NB4 (cell line): ENCODE data around the gene CMSS1.

Experiments
- CTCF ChIP-seq: IDR thresholded peaks from one replicate; pipeline ENCODE4 v1.5.1; 2012; ENCODE audit warnings: low read depth, low read length
- MAX ChIP-seq: IDR thresholded peaks from 2 replicates; pipeline ENCODE4 v1.6.1; 2011; ENCODE audit warnings: low read depth, low read length
- MYC ChIP-seq: IDR thresholded peaks from 2 replicates; pipeline ENCODE4 v1.6.1; 2011; ENCODE audit warnings: low read depth, low read length
- POLR2A ChIP-seq: IDR thresholded peaks from 2 replicates; pipeline ENCODE4 v1.6.1; 2011; ENCODE audit warnings: mild to moderate bottlenecking; ENCODE audit not compliant: insufficient read length; ENCODE audit errors: extremely low read depth

GRCh38 chr3:100155590-100155989 lies 337.9 kb downstream of the CMSS1 start:
- no peak for TF ChIP-seq CTCF
- TF ChIP-seq POLR2A, result no peak
- TF ChIP-seq MAX, result no peak
- TF ChIP-seq MYC, result no peak
